DLD1 (cell line): ENCODE data around the gene MEF2D.

ENCODE experiments used
- in situ Hi-C: cut with HindIII; loops from 2 replicates; pipeline ENCODE4 v1.10.0; 2017; ENCODE audit warnings: low sequenced_read_pairs

MEF2D gene

DNA sequence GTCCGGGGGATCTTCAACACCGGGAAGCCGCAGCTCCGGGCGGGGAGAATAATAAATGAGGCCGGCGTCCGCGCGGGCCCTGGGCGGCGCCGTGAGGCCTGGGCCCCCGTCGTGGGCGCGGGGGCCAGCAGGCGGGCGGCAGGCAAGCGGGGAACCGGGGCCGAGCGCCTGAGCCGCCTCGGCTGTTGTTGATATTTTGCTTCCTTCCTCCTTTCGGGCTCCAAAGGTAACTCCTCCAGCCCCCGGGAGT is at the start of gene MEF2D:
TSS of gene MEF2D (minus strand) at position 233 of the 250 bp plus-strand sequence. CDS start 17,483 bp downstream, outside the sequence.
- in situ Hi-C loops = no loop called here

- in situ Hi-C loops = no loop called here
Measured at GRCh38 chr1:156550346-156550745, 49.8 kb upstream of the MEF2D start.

DNA sequence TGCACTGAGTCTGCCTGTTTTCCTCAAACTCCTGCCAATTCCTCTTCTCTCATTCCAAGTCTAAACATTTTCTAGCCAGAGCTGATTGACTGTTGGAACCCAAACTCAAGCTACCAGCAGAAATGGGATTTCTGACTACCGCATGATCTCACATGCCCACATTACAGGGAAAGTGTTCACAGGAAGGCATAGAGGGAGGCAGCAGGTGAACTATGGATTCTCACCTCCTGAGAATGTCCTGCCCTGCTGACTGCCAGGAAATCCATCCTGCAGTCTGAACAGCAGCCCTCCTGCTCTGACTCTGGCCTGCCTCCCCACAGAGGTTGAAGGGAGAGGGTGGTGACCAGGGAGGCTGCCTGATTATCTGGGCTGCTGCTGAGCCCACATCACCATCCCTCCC is 49.3 kb upstream of the MEF2D start:
- in situ Hi-C loops = no loop called here

GRCh38 chr1:156549390-156549789 is 48.8 kb upstream of the MEF2D start:
- in situ Hi-C loops = no loop called here

DNA sequence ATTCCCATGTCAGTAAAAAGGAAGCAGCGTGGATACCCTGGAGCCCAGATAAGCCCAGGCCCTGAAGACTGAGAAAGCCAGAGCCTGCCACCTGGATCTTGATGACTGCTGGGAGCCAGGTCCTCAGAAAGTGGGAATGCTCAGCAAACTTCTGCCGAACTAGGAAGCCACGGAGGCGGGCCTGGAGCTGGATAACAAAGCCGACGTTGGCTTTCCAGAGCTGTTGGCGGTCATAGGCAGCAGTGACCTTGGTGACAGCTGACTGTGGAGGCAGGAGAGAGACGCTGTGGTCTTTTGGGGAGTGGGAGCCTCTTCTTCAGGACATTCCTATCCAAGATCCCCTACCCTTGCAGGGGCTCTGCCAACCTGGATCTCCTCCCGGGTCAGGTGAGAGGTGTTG is 47.4 kb upstream of the MEF2D start:
- in situ Hi-C loops = no loop called here

DNA sequence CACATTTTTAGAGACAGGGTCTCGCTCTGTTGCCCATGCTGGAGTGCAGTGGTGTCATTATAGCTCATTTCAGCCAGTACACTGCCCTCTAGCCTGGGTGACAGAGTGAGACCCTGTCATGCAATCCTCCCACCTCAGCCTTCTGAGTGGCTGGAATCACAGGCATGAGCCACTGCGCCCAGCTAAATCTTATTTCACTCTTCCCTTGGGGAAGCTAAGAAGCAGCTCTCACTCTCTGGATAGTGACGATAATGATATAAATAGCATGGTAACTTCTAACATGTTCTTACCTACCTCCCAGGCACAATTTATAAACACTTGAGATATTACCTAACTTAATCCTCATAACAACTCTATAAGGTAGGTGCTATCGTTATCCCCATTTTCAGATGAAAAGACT is 46.9 kb upstream of the MEF2D start:
- in situ Hi-C loops = no loop called here

DNA sequence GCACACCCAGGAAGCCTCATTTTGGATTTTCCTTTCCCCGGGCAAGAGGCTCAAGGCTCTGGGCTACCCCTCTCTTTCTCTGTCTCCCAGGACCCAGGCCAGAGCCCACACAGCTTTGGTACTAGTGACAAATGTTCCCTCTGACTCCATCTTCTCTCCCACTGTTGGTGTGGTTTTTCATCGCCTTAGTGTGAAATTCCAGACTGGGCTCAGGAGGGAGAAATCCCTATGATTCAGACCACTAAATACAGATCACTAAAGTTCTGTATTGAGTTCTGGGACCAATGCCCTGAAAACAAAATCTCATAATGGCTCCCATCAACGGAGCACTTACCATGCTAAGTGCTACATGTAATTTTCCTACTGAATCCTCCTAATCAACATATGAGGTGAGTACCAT is 45.7 kb upstream of the MEF2D start:
- in situ Hi-C loops = no loop called here

DNA sequence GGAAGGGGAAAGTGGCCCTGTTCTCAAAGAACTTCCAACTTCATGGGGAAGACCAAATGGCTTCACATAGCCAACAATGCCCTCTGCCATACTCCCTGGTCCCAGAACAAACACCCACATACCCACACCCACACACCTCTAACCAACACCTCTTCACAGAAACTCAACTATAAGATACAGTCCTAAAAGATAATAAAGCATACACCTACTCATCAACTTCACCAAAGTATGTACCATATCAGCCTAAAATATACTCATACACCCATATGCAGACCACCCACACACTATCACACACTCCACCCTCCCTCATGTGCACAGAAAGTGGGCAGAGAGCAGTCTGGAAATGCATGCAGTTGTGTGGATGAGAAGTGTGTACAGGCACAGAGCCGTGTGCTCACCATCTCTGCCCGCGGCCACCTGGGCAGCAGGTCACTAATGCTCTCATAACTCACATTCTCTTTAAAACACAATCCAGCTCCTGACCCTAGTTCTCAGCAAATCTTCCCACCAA is 44.1 kb upstream of the MEF2D start:
- in situ Hi-C loops = no loop called here

DNA sequence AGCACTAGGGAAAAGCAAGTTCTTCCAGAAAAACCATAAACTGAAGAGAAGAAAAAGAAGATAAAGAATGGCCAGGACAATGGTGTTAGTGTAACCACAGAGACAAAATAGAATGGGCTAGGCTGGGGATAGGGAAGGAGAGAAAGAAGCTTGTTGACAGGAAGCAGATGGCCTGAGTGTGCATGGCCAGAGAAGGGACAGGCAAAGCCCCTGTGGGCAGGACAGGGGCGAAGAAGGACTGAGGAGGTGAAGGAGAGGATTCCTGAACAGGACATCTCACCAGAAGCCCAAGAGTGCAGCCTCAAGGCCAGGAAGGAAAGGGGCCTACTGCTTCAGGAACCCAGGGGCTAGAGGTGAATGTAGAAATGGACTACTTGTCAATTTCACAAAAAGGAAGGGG is 42.5 kb upstream of the MEF2D start:
- in situ Hi-C loops = no loop called here

DNA sequence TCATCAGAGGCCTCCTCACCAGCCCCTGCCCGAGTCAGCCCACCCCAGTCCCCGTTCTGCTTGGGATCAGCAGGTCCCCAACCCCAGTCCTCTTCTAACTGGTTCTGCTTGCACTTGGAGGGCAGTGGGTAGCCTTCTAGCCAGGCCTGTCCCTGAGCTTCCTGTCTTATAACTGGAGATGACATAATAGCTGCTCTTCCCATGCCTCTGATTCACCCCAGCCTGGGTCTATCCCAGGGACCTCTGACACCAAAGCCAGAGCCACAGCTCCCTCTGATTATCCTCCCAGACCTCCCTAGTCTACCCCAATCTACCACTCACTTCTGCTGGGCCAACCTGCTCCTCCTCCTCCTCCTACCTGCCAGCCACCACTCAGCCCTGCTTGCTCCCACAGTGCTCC is 40.4 kb upstream of the MEF2D start:
- in situ Hi-C loops = no loop called here

DNA sequence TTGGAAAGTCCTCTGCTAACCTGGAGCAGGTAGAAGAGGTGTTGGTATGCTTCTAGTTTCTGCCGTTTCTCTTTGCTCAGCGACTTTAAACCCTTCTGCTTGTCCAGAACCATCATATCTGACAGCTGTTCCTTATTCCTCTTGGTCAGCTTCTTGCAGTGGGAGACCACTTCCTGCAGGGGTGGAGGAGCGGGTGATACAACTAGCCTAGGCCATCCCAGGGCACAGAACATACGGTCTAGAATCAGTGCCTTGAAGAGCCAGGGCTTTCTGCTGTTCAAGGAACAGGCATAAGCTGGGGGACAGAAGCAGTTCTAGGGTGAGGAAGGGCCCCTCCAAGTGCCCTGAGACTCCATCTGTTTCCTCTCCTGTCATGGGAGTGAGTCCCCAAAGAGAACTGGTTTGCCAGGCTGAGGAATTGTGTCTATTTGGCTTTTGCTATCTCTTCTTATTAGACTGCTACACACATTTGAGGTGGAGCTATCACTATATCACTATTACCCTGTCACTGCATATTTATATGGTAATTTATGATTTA is 39.3 kb upstream of the MEF2D start:
- in situ Hi-C loops = no loop called here

DNA sequence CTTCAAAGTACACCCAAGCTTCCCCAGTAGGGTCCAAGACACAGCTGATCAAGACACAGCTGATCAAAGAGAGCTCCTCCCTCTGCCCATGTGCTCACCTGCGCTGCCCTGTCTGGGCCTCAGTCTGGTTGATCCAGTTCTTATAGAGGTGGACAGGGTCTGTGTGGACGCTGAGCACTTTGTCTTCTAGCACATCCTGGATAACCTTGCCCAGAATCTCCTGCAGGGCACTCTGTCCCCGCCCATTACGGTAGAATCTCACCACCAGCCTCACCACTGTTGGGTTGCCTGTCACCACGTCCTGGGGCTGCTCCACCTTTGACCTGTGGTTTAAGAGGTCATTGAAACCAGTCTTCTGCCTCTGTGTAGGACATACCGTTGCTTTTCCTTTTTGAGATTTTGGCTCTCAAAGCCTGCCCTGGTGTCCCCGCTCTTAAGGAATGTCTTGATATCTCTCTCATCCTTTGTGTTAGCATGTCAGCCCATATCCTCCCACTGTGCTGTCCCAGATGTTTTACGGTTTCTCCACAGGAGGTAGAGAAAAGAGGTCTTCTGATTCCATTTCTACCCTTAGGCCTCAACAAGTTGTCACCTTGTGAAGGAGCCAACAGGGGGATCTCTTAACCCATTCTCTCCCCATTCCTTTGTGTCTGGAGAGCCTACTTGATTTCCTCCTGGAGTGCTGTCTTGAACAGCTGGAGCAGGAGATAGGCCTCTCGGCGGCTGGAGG is 38.3 kb upstream of the MEF2D start:
- in situ Hi-C loops = no loop called here

DNA sequence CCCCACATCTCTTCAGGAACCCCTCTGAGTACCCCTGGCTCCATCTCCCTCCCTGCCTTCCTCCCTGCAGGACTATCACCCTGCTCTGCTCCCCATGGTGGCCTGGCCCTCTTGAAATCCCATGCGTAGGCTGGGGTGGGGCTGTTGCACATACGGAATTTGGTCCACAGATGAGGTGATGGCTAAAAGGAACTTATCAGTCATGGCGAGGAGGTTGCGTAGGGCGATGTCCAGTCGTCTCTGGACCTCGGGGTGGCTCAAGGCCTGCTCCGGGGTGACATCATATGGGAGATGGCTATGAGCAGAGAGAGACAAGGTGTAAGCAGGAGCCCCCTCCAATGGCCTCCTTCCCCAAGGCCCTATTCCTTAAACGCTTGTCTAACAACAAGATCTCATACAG is 36.5 kb upstream of the MEF2D start:
- in situ Hi-C loops = no loop called here

DNA sequence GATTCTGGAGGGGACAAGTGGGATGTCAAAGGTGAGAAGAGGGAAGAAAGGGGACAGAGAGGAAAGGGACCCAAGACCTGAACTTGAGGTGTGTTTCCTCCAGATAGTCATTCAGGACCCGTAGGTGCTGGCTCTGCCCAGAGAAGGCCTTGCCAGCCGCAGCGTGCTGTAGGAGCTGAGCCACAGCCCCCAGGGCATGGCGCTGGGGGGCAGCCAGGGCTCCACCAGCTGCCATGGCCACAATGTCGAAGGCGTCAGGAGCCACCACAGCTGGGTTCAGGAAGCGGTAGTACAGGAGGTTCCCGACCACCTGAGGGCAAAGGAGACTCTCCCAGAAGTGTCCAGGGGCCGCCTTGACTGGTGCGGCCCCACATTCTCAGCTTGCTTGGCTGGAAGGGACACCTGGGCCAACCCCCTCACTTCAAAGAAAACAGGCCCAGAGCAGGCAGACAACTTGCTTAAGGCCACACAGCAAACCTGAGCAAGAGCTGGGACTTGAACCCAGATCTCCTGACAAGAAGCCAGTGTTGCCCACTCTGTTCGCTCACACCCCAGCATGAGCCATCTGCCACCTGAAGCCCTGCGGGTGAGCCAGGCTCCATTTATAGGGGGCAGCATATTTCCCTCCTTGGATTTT is 34.0 kb upstream of the MEF2D start:
- in situ Hi-C loops = no loop called here

DNA sequence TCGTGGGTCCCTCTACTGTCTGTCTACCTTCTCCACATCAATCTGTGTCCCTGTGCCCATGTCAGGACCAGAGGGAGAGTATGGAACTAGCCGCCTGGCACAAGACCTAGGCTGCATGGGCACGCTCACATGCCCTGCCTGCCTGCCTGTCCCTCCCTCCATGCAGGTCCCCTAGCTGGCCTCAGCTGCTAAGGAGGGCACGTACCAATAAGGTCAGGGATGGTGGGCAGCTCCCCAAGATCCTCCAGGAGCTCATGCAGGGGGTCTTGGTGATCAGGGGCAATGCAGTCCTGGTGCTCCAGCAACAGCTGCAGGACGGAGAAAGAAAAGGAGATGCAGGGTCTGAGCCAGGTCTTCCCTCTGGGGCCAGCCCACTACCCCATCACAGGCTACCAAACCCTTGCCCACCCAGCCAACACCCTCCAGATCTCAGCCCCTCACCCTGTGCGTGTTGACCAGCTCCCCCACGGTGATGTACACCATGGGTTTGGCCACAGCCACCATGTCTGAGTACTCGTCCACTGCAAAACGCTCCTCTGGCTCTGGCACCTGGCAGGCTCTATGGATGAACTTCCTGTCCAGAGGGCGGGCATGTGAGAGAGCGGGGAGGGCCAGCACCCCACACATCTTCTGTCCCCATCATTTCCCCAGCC is 33.1 kb upstream of the MEF2D start:
- in situ Hi-C loops = no loop called here

- in situ Hi-C loops = no loop called here
Measured at GRCh38 chr1:156532374-156532773, 31.8 kb upstream of the MEF2D start.

DNA sequence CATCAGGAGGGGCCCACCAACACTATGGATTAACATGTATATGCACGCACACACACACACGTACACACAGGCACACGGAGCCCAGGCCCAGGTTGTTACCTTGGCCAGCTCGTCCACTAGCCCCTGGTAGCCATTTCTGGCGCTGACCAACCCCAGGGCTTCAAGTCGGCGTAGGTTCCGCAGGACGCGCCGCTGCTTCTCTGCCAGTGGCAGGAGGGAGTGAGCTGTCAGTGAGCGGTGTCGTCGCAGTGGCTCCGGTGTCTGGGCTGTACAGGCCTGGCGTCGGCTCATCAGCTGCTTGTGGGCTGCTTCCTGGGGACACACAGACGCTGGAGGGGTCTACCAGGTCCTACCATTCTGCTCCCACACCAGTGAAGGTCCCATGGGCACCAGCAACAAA is 29.4 kb upstream of the MEF2D start:
- in situ Hi-C loops = no loop called here

DNA sequence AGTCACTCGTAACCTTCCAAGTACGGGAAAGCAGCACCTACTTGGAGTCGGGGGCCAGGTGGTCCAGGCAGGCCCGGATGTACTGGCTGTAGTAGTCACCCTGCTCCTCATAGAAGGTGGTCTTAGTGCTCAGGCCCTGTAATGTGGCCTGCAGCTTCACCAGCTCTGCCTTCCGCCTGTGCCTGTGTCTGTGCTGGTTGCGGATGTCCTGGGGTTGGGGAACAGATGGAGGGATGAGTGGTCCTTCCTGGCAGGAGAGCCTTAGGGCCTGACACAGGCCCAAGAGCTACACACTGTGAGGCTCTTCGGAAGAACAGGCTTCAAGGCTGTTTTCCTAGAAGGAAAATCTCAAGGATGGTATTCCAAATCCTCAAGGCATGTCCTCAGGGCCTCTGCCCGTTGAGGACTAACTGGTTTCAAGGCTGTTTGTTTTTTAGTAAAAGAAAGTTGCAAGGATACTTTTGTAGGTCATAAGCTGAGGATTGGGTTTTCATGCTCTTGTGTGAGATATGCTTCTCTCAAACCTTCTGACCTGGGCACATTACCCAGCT is 28.4 kb upstream of the MEF2D start:
- in situ Hi-C loops = loop anchor here (10.0 kb wide), 1 partner anchor 56 kb away; no protein-coding TSS in a partner anchor

DNA sequence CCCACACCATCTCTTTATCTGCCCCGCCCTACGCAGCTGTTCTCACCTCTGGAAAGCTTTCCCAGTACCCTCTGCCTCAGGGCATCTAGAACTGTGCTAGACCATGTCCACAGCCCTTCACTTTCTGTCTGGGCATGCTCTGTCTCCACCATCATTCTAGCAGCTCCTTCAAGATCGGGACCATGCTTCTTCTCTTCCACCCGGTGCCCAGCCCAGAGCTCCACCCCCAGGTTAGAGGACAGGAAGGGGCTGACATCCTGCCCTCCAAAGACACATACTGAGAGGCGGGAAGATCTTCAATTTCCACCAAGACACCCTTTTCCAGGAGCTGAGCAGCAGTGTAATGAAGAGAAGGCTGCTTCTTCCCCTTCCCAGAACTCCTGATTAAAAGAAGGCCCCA is 27.7 kb upstream of the MEF2D start:
- in situ Hi-C loops = loop anchor here (10.0 kb wide), 1 partner anchor 57 kb away; no protein-coding TSS in a partner anchor

DNA sequence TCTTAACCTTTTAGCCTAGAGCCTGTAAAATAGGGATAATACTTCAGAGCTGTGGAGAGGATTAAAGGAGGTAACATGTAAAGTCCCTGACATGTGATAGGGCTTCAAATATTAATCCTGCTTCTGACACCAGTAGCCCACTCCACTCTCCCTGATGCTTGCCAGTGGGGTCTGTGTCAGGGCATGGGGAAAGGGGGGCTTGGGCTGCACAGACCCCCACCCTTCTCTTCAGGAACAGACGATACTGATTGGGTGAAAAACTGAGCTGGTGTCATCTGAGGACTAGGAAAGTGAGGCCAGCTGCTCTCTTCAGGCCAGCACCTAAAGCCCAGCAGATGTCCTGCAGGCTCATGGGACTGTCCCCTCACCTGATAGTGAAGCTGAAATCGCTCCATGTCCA is 27.0 kb upstream of the MEF2D start:
- in situ Hi-C loops = loop anchor here (10.0 kb wide), 1 partner anchor 57 kb away; no protein-coding TSS in a partner anchor

GRCh38 chr1:156525856-156526489 is 25.4 kb upstream of the MEF2D start:
- in situ Hi-C loops = loop anchor here (10.0 kb wide), 1 partner anchor 59 kb away; no protein-coding TSS in a partner anchor
